NT2/D1 (cell line): ENCODE data around the gene KRTAP10-6.

Experiments used
- YY1 ChIP-seq: IDR thresholded peaks from 2 replicates; pipeline ENCODE4 v1.6.1; 2011; ENCODE audit not compliant: insufficient read length, insufficient read depth
- ZNF274 ChIP-seq: IDR thresholded peaks from 2 replicates; pipeline ENCODE4 v1.6.1; 2011; ENCODE audit warnings: mild to moderate bottlenecking, low read depth, low read length

GRCh38 chr21:44613386-44614155 is 21.3 kb upstream of the KRTAP10-6 start:
- TF ChIP-seq ZNF274 (no peak), YY1 (no peak)
